Sigmoid colon (tissue), 4 donors: Measurements from ENCODE around the gene GRHL1.
"Not testable (repeated sequence)": the region's sequence is repeated elsewhere in the genome, so short reads cannot be mapped to it uniquely, and the experiment has no call there.

Source experiments
- CTCF ChIP-seq, 4 experiments: fragments of 450-650 bp in 3 of 4; fragments of 200-600 bp in 1 of 4; IDR thresholded peaks; one replicate each; pipeline ENCODE4 v1.5.1; 2016 to 2019; ENCODE audit warnings: antibody characterized with exemption in 4 of 4, mild to moderate bottlenecking in 3 of 4, moderate library complexity in 2 of 4
- EP300 ChIP-seq, 4 donors: sonication (generic); formaldehyde crosslinking; IDR thresholded peaks; one replicate each; pipeline ENCODE4 v1.6.1; 2017; ENCODE audit warnings: antibody characterized with exemption in 4 of 4
- POLR2A ChIP-seq, 2 donors: fragments of 450-650 bp; IDR thresholded peaks; one replicate each; pipeline ENCODE4 v1.6.1; 2016; ENCODE audit warnings: antibody characterized with exemption in 2 of 2, mild to moderate bottlenecking in 2 of 2, moderate library complexity in 2 of 2

- TF ChIP-seq CTCF, POLR2A, EP300 (IDR thresholded peaks at IDR 0.05): not testable (repeated sequence)
These were observed 62.3 kb downstream of the GRHL1 start for GRCh38 chr2:10013651-10014417.
